ENCODE data around the gene SLC41A1. TPM values are rescaled to one million over a fixed set of nuclear protein-coding genes. Genes with fewer than 3 reads are reported as not detected.
"Not testable (repeated sequence)": the region's sequence is repeated elsewhere in the genome, so short reads cannot be mapped to it uniquely, and the experiment has no call there.

The SLC41A1 gene
- total RNA-seq, 1 donor from 2014 or later, result 44.0 TPM

GRCh38 chr1:205826016-205826806, 13.2 kb upstream of the SLC41A1 start:
- no peak for DNase-seq (ENCODE audit: low spot score)
- ATAC-seq, result peak; percentile 39
- intact Hi-C loops (cut with DNase I), result no loop called here

GRCh38 chr1:205824180-205824579, 11.2 kb upstream of the SLC41A1 start:
- ATAC-seq (no peak), DNase-seq (ENCODE audit: low spot score) (no peak)
- intact Hi-C loops (cut with DNase I), result loop anchor here (1.0 kb wide), 1 partner anchor 17 kb away; no protein-coding TSS in a partner anchor

- intact Hi-C loops (cut with DNase I); DNase-seq (ENCODE audit: low spot score); ATAC-seq: not testable (repeated sequence)
Observed at GRCh38 chr1:205823260-205823659, 10.3 kb upstream of the SLC41A1 start.

- intact Hi-C loops (cut with DNase I), result no loop called here
- ATAC-seq, result no peak
- no peak for DNase-seq (ENCODE audit: low spot score)
Observed at GRCh38 chr1:205822397-205822796, 9.4 kb upstream of the SLC41A1 start.

GRCh38 chr1:205817988-205818387, 5.0 kb upstream of the SLC41A1 start:
- ATAC-seq (no peak), DNase-seq (ENCODE audit: low spot score) (no peak)
- intact Hi-C loops (cut with DNase I), result no loop called here

GRCh38 chr1:205817364-205817763, 4.4 kb upstream of the SLC41A1 start:
- intact Hi-C loops (cut with DNase I), result no loop called here
- ATAC-seq, result no peak
- DNase-seq (ENCODE audit: low spot score), result no peak

- no peak for DNase-seq (ENCODE audit: low spot score)
- no peak for ATAC-seq
- intact Hi-C loops (cut with DNase I), result no loop called here
Observed at GRCh38 chr1:205813755-205814058, 709 bp upstream of the SLC41A1 start.

- ATAC-seq, result peak; percentile 35
- no peak for DNase-seq (ENCODE audit: low spot score)
- intact Hi-C loops (cut with DNase I), result no loop called here
Observed at GRCh38 chr1:205812271-205812877, 624 bp downstream of the SLC41A1 start.

- intact Hi-C loops (cut with DNase I), result no loop called here
- ATAC-seq (no peak), DNase-seq (ENCODE audit: low spot score) (no peak)
Observed at GRCh38 chr1:205811660-205812059, 1.3 kb downstream of the SLC41A1 start.

- DNase-seq (ENCODE audit: low spot score) (no peak), ATAC-seq (no peak)
- intact Hi-C loops (cut with DNase I), result no loop called here
Observed at GRCh38 chr1:205810448-205811157, 2.4 kb downstream of the SLC41A1 start.

- DNase-seq (ENCODE audit: low spot score) (no peak), ATAC-seq (no peak)
- intact Hi-C loops (cut with DNase I), result no loop called here
Observed at GRCh38 chr1:205809942-205810345, 3.1 kb downstream of the SLC41A1 start.

GRCh38 chr1:205809469-205809868, 3.5 kb downstream of the SLC41A1 start:
- DNase-seq (ENCODE audit: low spot score) (no peak), ATAC-seq (no peak)
- intact Hi-C loops (cut with DNase I), result no loop called here

GRCh38 chr1:205805082-205805711, 7.8 kb downstream of the SLC41A1 start:
- intact Hi-C loops (cut with DNase I), result no loop called here
- ATAC-seq (no peak), DNase-seq (ENCODE audit: low spot score) (no peak)

GRCh38 chr1:205804605-205805004, 8.4 kb downstream of the SLC41A1 start:
- intact Hi-C loops (cut with DNase I), result no loop called here
- DNase-seq (ENCODE audit: low spot score), result no peak
- no peak for ATAC-seq

- ATAC-seq (no peak), DNase-seq (ENCODE audit: low spot score) (no peak)
- intact Hi-C loops (cut with DNase I), result no loop called here
Observed at GRCh38 chr1:205803986-205804385, 9.0 kb downstream of the SLC41A1 start.

GRCh38 chr1:205802060-205802459, 10.9 kb downstream of the SLC41A1 start:
- intact Hi-C loops (cut with DNase I), result no loop called here
- ATAC-seq, result no peak
- DNase-seq (ENCODE audit: low spot score), result no peak

- ATAC-seq (no peak), DNase-seq (ENCODE audit: low spot score) (no peak)
- intact Hi-C loops (cut with DNase I), result no loop called here
Observed at GRCh38 chr1:205800981-205801703, 11.9 kb downstream of the SLC41A1 start.

GRCh38 chr1:205800427-205800826, 12.6 kb downstream of the SLC41A1 start:
- no peak for ATAC-seq
- no peak for DNase-seq (ENCODE audit: low spot score)
- intact Hi-C loops (cut with DNase I), result no loop called here

- DNase-seq (ENCODE audit: low spot score) (no peak), ATAC-seq (no peak)
- intact Hi-C loops (cut with DNase I), result loop anchor here (10.0 kb wide), 1 partner anchor 306 kb away; no protein-coding TSS in a partner anchor
Observed at GRCh38 chr1:205798577-205798976, 14.4 kb downstream of the SLC41A1 start.

Data from sciatic nerve (tissue), 2 donors.